ENCODE data around the gene SRRM3. TPM values are rescaled to one million over a fixed set of nuclear protein-coding genes. Genes with fewer than 3 reads are reported as not detected.
"Not testable (repeated sequence)": the region's sequence is repeated elsewhere in the genome, so short reads cannot be mapped to it uniquely, and the experiment has no call there.

The SRRM3 gene
- total RNA-seq, 1 experiment from 2014 or later, result 1.7 TPM

DNA sequence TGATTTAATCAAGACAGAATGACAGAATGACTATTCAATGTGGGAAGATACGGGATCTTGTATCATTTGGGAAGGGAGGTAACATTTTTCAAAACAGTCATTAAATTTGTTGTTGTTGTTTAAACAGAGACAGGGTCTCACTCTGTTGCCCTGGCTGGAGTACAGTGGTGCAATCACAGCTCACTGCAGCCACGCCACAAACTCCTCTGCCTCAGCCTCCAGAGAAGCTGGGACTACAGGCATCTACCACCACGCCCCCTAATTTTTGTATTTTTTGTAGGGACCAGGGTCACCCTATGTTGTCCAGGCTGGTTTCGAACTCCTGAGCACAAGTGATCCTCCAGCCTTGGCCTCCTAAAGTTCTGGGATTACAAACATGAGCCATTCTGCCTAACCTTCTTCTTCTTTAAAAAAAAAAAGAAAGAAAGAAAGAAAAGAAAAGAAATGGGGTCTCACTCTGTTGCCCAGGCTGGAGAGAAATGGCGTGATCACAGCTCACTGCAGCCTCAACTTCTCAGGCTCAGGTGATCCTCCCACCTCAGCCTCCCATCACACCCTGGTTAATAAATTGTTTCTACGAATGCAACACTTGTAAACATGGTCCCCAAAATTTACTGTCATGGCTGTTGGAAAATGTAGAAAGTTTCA lies 132.7 kb downstream of the SRRM3 start:
- Histone ChIP-seq H3K4me1 (no peaks in the 10 kb centered on the region), H3K27me3 (replicated peaks; ENCODE audit: control insufficient read depth, insufficient read depth, low read length) (no peaks in the 10 kb centered on the region), H3K9me3 (no peaks in the 10 kb centered on the region), H3K4me3 (ENCODE audit: low read depth, low read length) (no peak overlapping the region), H3K36me3 (ENCODE audit: control insufficient read depth, insufficient read depth, low read length) (peaks cover 4% of the 10 kb centered on the region)
- Mint-ChIP-seq H3K4me3 (ENCODE audit: unreplicated experiment) (no peak overlapping the region), H3K4me1 (ENCODE audit: low read depth, unreplicated experiment) (peaks cover 19% of the 10 kb centered on the region), H3K27me3 (ENCODE audit: insufficient read depth, unreplicated experiment) (no peaks in the 10 kb centered on the region), H3K36me3 (ENCODE audit: insufficient read depth, unreplicated experiment) (peaks cover 84% of the 10 kb centered on the region), H3K9me3 (ENCODE audit: unreplicated experiment) (no peaks in the 10 kb centered on the region), H3K27ac (ENCODE audit: unreplicated experiment) (no peak overlapping the region)
- POLR2A ChIA-PET, result no interaction called here
- intact Hi-C loops (cut with micrococcal nuclease; ENCODE audit: unreplicated experiment), result no loop called here
- DNase-seq, result no peak
- TF ChIP-seq, protein P1, sequence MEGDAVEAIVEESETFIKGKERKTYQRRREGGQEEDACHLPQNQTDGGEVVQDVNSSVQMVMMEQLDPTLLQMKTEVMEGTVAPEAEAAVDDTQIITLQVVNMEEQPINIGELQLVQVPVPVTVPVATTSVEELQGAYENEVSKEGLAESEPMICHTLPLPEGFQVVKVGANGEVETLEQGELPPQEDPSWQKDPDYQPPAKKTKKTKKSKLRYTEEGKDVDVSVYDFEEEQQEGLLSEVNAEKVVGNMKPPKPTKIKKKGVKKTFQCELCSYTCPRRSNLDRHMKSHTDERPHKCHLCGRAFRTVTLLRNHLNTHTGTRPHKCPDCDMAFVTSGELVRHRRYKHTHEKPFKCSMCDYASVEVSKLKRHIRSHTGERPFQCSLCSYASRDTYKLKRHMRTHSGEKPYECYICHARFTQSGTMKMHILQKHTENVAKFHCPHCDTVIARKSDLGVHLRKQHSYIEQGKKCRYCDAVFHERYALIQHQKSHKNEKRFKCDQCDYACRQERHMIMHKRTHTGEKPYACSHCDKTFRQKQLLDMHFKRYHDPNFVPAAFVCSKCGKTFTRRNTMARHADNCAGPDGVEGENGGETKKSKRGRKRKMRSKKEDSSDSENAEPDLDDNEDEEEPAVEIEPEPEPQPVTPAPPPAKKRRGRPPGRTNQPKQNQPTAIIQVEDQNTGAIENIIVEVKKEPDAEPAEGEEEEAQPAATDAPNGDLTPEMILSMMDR (IDR thresholded peaks at IDR 0.05; ENCODE audit: insufficient read depth in 1 of 2, low read depth in 1 of 2, low read length in 1 of 2, severe bottlenecking in 1 of 2, unreplicated experiment in 1 of 2), result no peak
- CTCF ChIA-PET, result no interaction called here
- BruUV-seq (replicated peaks), result no TSS peak

DNA sequence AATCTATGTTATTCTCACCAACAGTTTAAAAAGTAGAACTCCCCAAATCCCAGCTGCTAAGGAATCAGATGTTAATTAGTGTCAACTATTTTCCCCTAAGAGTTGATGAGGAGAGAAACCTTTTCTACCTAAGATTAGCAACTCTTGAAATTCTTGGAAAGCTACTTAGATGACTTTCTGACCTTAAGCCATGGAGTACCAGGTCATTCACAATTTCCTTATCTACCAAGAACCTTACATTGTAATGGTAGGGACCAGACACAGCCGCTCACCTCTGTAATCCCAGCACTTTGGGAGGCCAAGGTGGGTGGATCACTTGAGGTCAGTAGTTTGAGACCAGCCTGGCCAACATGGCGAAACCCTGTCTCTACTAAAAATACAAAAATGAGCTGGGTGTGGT lies 133.7 kb downstream of the SRRM3 start:
- H3K27me3 ChIP-seq (replicated peaks; ENCODE audit: control insufficient read depth, insufficient read depth, low read length); POLR2A ChIA-PET; BruUV-seq (replicated peaks); H3K4me1 ChIP-seq; H3K36me3 ChIP-seq (ENCODE audit: control insufficient read depth, insufficient read depth, low read length); intact Hi-C loops (cut with micrococcal nuclease; ENCODE audit: unreplicated experiment); H3K4me3 Mint-ChIP-seq (ENCODE audit: unreplicated experiment); DNase-seq; H3K9me3 ChIP-seq; H3K9me3 Mint-ChIP-seq (ENCODE audit: unreplicated experiment); CTCF ChIA-PET; H3K4me3 ChIP-seq (ENCODE audit: low read depth, low read length); H3K27ac Mint-ChIP-seq (ENCODE audit: unreplicated experiment); H3K27me3 Mint-ChIP-seq (ENCODE audit: insufficient read depth, unreplicated experiment): not testable (repeated sequence)
- peaks cover 84% of the 10 kb centered on the region for H3K36me3 Mint-ChIP-seq (ENCODE audit: insufficient read depth, unreplicated experiment)
- H3K4me1 Mint-ChIP-seq (ENCODE audit: low read depth, unreplicated experiment), result peaks cover 12% of the 10 kb centered on the region

DNA sequence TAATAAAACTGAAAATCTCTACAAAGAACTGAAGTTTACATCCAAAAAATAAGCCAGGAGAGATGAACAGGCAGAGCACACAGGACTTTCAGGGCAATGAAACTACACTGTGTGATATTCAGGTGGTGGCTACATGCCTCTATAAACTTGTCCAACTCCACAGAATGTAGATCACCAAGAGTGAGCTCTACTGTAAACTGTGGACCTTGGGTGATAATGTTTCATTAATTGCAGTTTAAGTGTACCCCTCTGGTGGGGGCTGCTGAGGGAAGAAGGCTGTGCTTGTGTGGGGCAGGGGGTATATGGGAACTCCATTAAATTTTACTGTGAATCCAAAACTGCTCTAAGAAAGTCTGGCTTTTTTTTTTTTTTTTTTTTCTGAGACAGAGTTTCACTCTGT lies 134.4 kb downstream of the SRRM3 start:
- H3K4me3 ChIP-seq (ENCODE audit: low read depth, low read length), result no peak overlapping the region

More for the DNA sequence above, 134.4 kb downstream of the SRRM3 start:
- H3K27me3 Mint-ChIP-seq (ENCODE audit: insufficient read depth, unreplicated experiment), result no peaks in the 10 kb centered on the region
- H3K9me3 ChIP-seq, result no peaks in the 10 kb centered on the region
- H3K4me3 Mint-ChIP-seq (ENCODE audit: unreplicated experiment), result no peak overlapping the region
- H3K4me1 Mint-ChIP-seq (ENCODE audit: low read depth, unreplicated experiment), result peaks cover 12% of the 10 kb centered on the region
- intact Hi-C loops (cut with micrococcal nuclease; ENCODE audit: unreplicated experiment), result no loop called here
- BruUV-seq (replicated peaks), result no TSS peak
- H3K36me3 Mint-ChIP-seq (ENCODE audit: insufficient read depth, unreplicated experiment), result peaks cover 89% of the 10 kb centered on the region
- ChIA-PET CTCF (no interaction called here), POLR2A (interaction anchor here (0.6 kb wide), 1 partner anchor 19 kb away, joined by 3 read pairs; no protein-coding TSS in a partner anchor)
- peaks cover 2% of the 10 kb centered on the region for H3K36me3 ChIP-seq (ENCODE audit: control insufficient read depth, insufficient read depth, low read length)
- no peaks in the 10 kb centered on the region for H3K4me1 ChIP-seq
- peak overlapping the region; percentile 42 for H3K27ac Mint-ChIP-seq (ENCODE audit: unreplicated experiment)
- TF ChIP-seq, protein P1 (IDR thresholded peaks at IDR 0.05; ENCODE audit: insufficient read depth in 1 of 2, low read depth in 1 of 2, low read length in 1 of 2, severe bottlenecking in 1 of 2, unreplicated experiment in 1 of 2), result no peak
- no peak for DNase-seq
- H3K27me3 ChIP-seq (replicated peaks; ENCODE audit: control insufficient read depth, insufficient read depth, low read length), result no peaks in the 10 kb centered on the region
- no peaks in the 10 kb centered on the region for H3K9me3 Mint-ChIP-seq (ENCODE audit: unreplicated experiment)

Other genes with a start within 250 kb of the SRRM3 start
- 65.4 and 71.1 TPM in 2 replicates for gene TMEM120A, start 207.3 kb upstream of the SRRM3 start, total RNA-seq (2022)
- gene STYXL1, start 153.9 kb upstream of the SRRM3 start, total RNA-seq (2022), result 42.3 and 49.7 TPM in 2 replicates
- 302 and 313 TPM in 2 replicates for gene MDH2, start 153.8 kb upstream of the SRRM3 start, total RNA-seq (2022)
- 82.1 and 89.1 TPM in 2 replicates for gene HSPB1, start 100.8 kb downstream of the SRRM3 start, total RNA-seq (2022)
- gene YWHAG, start 157.1 kb downstream of the SRRM3 start, total RNA-seq (2022), result 141 and 150 TPM in 2 replicates
- gene SSC4D, start 207.8 kb downstream of the SRRM3 start, total RNA-seq (2022), result 1.1 and 1.6 TPM in 2 replicates
- 3.2 and 5.5 TPM in 2 replicates for gene ZP3, start 223.1 kb downstream of the SRRM3 start, total RNA-seq (2022)

Measured in Caco-2 (cell line).